NCI-H345 treated with DMSO at 0.1 percent for 48 hours (cell line): Measurements from ENCODE around the gene BCL7B.
"Not testable (repeated sequence)": the region's sequence is repeated elsewhere in the genome, so short reads cannot be mapped to it uniquely, and the experiment has no call there.

ENCODE experiments used
- DNase-seq: peaks from one replicate; lab custom pipeline; 2025; ENCODE audit not compliant: unreplicated experiment; lab: John Stamatoyannopoulos, UW

Gene BCL7B

DNA sequence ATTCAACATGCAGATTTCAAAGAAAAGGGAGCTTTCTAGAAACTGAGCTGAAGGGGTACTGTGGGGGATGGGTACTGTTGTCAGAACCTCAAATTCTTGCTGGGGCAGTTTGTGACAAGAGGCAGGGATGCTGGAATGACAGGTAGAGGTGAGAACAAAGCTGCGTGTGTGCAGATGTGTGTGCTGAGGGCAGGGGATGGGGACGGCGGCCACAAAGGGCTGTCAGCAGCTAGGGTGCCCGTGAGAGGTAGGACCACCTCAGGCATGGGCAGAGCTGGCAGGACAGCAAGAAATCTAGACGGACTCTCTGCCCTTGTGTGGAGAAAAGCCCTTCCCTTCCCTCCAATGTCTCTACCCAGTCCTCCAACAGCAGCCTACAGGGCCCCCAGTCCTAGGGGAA lies 21.0 kb downstream of the BCL7B start:
- no peak for DNase-seq

DNA sequence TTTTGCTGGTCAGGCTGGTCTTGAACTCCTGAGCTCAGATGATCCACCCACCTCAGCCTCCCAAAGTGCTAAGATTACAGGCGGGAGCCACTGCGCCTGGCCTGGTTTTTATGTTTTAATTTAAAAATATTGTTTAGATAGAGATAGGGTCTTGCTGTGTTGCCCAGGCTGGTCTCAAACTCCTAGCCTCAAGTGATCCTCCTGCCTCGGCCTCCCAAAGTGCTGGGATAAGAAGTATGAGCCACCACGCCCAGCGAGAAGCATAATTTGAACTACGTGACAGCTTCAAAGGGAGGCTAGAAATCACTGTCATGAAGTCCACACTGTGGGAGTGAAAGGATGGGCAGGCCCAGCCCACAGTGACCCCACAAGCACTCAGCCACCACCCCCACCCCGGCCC lies 21.6 kb downstream of the BCL7B start:
- DNase-seq: not testable (repeated sequence)

GRCh38 chr7:73533742-73534141 lies 23.7 kb downstream of the BCL7B start:
- DNase-seq: no peak

GRCh38 chr7:73532224-73532623 lies 25.3 kb downstream of the BCL7B start:
- no peak for DNase-seq

DNA sequence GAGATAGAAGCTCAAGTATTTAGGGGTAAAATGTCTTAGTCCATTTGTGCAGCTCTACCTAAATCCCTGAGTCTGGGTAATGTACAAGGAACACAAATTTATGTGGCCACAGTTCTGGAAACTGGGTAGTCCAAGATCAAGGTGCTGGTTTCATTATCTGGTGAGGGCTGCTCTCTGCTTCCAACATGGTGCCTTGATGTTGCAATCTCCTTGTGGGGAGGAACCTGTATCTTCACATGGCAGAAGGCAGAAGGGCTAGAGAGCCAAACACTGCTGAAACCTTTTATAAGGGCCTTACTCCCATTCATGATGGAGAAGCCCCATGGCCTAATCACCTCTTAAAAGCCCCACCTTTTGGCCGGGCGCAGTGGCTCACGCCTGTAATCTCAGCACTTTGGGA lies 26.7 kb downstream of the BCL7B start:
- no peak for DNase-seq

DNA sequence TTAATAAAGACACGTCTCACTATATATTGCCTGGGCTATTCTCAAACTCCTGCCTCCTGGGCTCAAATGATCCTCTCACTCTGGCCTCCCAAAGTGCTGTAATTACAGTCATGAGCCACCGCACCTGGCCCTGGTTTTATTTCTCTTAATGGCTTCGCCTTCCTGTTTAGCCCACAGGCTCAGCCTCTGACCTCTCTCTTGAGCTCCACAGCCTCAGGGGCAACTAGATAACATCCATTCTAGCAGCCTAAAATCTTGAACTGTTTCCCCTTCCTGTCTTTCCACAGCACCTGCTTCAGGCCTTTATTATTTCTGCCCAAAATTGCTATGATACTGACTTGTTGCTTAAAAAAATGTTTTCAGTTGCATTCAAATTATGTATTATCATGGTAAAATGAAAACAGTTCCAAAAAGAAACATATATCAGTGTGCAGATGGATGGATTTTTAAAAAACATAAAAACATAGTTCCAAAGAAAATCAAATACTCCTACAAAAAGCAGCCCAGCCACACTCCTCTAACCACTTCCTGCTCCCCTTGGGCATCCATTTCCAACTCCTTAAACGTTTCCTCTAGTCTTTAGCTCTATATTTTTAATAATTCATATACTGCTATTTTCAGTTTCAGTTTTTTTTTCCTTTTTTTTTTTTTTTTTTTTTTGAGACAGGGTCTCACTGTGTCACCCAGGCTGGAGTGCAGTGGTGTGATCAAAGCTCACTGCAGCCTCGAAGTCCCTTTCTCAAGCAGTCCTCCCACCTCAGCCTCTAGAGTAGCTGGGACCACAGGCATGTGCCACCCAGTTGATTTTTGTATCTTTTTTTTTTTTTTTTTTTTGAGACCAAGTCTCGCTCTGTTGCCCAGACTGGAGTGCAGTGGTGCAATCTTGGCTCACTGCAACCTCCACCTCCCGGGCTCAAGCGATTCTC lies 30.3 kb downstream of the BCL7B start:
- no peak for DNase-seq

DNA sequence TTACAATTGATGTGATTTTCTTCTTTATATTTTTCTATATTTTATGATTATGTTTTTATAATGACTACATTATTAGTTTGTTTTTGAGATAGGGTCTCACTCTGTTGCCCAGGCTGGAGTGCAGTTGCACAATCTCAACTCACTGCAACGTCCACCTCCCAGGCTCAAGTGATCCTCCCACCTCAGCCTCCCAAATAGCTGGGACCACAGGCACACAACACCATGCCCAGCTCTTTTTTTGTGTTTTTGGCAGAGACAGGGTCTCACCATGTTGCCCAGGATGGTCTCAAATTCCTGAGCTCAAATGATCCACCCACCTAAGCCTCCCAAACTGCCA lies 31.4 kb downstream of the BCL7B start:
- not testable (repeated sequence) for DNase-seq

- peak; percentile 92 for DNase-seq
Observed at GRCh38 chr7:73522105-73522872, 35.2 kb downstream of the BCL7B start, which contains the start of gene BAZ1B. BAZ1B (minus strand) TSS chr7:73522293; CDS start chr7:73521933, 360 bp downstream.

GRCh38 chr7:73521636-73522104 lies 35.8 kb downstream of the BCL7B start:
- DNase-seq: no peak

DNA sequence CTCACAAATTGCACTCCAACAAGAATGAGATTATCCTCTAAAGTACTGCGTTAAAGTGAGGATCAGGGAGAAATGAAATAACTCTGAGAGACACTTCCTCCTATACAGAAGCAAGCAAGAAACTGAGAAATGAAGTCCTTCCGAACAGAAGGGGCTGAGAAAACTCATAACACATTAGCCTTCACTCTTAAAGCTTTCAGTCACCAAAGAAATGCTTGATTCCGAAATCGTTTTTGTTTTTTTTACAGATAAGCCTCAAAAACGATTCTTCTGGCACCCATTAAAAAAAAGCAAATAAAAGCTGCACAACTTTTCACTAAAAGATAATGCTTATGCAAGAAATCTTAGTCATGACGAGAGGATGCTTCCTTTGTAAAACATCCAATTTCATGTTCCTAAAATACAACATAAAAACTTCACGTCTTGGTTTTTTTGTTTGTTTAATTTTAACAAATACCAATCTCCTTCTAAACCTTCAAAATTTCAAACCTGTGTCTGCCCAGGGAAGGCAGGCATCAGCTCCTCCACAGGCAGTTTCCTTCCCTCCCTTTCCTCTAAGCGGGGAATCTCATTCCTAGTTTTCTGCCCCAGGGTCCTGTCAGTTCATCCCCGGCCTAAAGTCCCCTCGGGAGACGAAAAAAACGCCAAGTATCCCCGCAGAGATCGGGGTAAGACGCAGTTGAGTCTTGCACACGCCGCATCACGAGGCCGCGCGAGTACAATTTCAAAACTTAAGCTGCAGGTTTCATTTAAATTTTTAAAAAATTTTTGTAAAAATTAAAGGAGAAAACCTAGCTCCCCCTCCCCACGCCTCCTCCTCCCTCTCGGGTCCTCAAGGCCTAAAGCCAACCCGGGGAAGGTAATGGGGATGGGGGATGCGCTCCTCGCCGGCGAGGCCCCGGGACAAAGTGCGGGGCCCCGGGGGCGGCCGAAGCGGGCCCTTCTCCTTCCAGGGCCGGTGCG lies 36.5 kb downstream of the BCL7B start:
- peak; percentile 18 for DNase-seq

GRCh38 chr7:73519867-73520672 lies 37.4 kb downstream of the BCL7B start:
- no peak for DNase-seq

GRCh38 chr7:73518470-73518869 lies 39.0 kb downstream of the BCL7B start:
- no peak for DNase-seq

DNA sequence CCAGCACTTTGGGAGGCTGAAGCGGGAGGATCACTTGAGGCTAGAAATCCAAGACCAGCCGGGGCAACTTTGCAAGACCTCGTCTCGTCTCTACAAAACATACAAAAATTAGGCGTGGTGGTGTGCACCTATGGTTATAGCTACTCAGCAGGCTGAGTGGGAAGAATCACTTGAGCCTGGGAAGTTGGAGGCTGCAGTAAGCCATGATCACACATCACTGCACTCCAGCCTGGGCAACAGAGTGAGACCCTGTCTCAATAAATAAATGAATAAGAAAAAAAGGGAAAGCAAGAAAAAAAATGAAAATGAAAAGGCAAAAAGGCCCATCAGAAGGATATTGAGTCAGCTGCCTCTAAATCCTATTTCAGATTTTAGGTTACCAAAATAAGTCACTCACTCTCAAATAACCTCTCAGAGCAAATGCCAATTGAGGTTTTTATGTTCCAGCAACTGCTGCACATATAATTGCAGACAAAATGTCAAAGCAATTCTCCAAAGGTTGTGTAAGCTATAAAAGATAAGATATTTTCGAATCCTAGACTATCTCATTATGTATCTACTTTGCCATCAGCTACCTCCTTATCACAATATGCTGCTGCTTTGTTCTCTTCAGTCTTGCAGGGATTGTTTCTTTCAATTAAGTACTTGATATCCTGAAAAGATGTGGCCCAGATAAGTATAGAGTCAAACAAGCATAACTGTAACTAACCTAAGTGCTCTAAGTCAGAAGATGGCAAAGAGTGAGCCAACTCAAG lies 40.1 kb downstream of the BCL7B start:
- DNase-seq: no peak

- DNase-seq: no peak
Observed at GRCh38 chr7:73515178-73515577, 42.3 kb downstream of the BCL7B start.

DNA sequence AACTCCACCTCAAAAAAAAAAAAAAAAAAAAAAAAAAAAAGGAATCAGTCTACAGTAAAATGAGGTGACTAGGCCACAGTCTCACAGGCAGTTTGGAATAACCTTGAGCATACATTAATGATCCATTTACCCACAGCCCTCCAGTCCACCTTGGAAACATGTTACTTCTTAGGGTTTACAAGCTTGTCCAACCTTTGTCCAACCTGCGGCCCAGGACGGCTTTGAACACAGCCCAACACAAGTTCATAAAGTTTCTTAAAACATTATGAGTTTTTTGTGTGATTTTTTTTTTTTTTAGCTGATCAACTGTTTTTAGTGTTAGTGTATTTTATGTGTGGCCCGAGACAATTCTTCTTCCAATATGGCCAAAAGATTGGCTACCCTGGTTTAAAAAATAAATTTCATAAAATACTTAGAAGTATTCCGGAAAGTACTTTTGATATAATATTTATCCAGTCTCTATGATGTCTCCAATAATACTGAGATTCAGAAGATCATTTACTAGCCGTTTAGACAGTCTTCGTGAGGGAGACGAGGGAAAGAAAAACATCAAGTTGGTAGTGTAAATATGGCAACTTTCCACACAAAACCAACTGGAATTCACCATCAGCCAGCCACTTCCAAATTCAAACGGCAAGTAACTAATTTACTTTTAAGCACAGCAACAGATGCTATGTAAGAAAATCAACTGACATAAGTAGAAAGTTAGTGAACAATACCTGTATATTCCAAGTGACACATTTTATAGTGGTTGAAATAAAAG lies 45.3 kb downstream of the BCL7B start:
- no peak for DNase-seq

DNA sequence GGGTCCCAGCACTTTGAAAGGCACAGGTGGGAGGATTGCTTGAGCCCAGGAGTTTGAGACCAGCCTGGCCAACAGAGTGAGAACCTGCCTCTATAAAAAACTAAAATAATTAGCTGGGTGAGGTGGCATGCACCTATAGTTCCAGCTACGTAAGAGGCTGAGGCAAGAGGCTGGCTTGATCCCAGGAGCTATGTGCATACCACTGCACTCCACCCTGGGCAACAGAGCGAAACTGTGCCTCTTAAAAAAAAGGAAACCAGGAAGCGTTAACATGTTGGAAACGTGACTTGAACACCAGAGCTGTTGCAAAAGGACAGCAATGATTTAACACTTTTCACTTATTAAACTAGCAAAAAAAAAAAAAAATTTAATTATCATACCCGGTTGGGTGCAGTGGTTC lies 48.0 kb downstream of the BCL7B start:
- no peak for DNase-seq

- no peak for DNase-seq
Observed at GRCh38 chr7:73507556-73507955, 49.9 kb downstream of the BCL7B start.

GRCh38 chr7:73504920-73505319 lies 52.6 kb downstream of the BCL7B start:
- no peak for DNase-seq

DNA sequence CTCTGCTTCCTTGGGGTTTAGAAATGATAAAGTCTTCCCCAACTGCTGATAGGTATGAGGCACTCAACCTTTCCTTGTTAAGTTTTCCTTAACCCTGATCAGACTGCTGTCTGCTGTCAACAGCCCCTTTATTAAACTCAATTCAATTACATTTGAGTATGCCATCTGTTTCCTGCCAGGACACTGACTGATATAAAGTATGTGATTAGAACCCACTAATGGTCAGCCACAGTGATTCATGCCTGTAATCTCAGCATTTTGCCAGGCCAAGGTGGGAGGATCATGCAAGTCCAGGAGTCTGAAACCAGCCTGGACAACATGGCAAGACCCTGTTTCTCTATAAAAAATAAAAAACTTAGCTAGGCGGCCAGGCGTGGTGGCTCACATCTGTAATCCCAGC lies 53.5 kb downstream of the BCL7B start:
- DNase-seq: no peak
